K562 (cell line): ENCODE results near the gene SMARCD2. TPM values are rescaled to one million over a fixed set of nuclear protein-coding genes. Genes with fewer than 3 reads are reported as not detected.

Source experiments
- BHLHE40 ChIP-seq: IDR thresholded peaks from 2 replicates; pipeline ENCODE4 v1.6.1; 2011; ENCODE audit warnings: low read length, improper control_type of control experiment
- CAMTA2 ChIP-seq: fragments of 250-450 bp; sonication (Bioruptor Pico); conservative IDR thresholded peaks from 2 replicates; pipeline ENCODE4 v1.5.1; 2022
- CHD1 ChIP-seq: fragments of 200-600 bp; sonication (generic); IDR thresholded peaks from one replicate; pipeline ENCODE4 v1.6.1; 2012; ENCODE audit warnings: mild to moderate bottlenecking, moderate library complexity, low read length, inconsistent platforms
- ELK3 ChIP-seq: fragments of 450-650 bp; formaldehyde crosslinking; IDR thresholded peaks from 2 replicates; pipeline ENCODE4 v1.4.0; 2020; ENCODE audit warnings: mild to moderate bottlenecking
- FOSL1 ChIP-seq: fragments of 200-800 bp; sonication (Bioruptor generic); conservative IDR thresholded peaks from 2 replicates; pipeline ENCODE4 v1.6.1; 2016; ENCODE audit warnings: missing genetic modification characterization, missing compliant biosample characterization
- HDAC3 ChIP-seq: fragments of 450-650 bp; IDR thresholded peaks from 2 replicates; pipeline ENCODE4 v1.6.1; 2018; ENCODE audit warnings: borderline replicate concordance, mild to moderate bottlenecking, moderate library complexity; ENCODE audit not compliant: partially characterized antibody
- HES1 ChIP-seq: fragments of 450-650 bp; IDR thresholded peaks from 2 replicates; pipeline ENCODE4 v1.6.1; 2016; ENCODE audit warnings: low read depth, mild to moderate bottlenecking, moderate library complexity
- IRF9 ChIP-seq: fragments of 450-650 bp; IDR thresholded peaks from 2 replicates; pipeline ENCODE4 v1.6.1; 2016; ENCODE audit warnings: missing biosample characterization, missing genetic modification characterization
- KAT2B ChIP-seq: IDR thresholded peaks from one replicate; pipeline ENCODE4 v1.6.1; 2012; ENCODE audit warnings: low read depth, mild to moderate bottlenecking, control low read depth, inconsistent platforms, low read length, moderate library complexity
- MTA3 ChIP-seq: fragments of 450-650 bp; formaldehyde crosslinking; IDR thresholded peaks from 2 replicates; pipeline ENCODE4 v1.6.1; 2017; ENCODE audit warnings: mild to moderate bottlenecking, borderline replicate concordance
- MYBL2 ChIP-seq, 2 experiments: fragments of 450-650 bp in 1 of 2; sonication (generic) in 1 of 2; formaldehyde crosslinking in 1 of 2; IDR thresholded peaks; 2 replicates each; pipeline versions ENCODE4 v1.6.1 to v1.8.1; 2017 to 2022; ENCODE audit warnings: borderline replicate concordance in 1 of 2, inconsistent platforms in 1 of 2, low read depth in 1 of 2, mild to moderate bottlenecking in 1 of 2, missing genetic modification reagents in 1 of 2, moderate library complexity in 1 of 2
- POLR3A ChIP-seq: IDR thresholded peaks from 2 replicates; pipeline ENCODE4 v1.6.1; 2011; ENCODE audit warnings: borderline replicate concordance, mild to moderate bottlenecking, moderate library complexity; ENCODE audit not compliant: insufficient read length, insufficient read depth; ENCODE audit errors: extremely low read depth
- RBM14 ChIP-seq: fragments of 200-400 bp; formaldehyde crosslinking; IDR thresholded peaks from 2 replicates; pipeline ENCODE4 v1.6.1; 2018; ENCODE audit warnings: low read depth, mild to moderate bottlenecking, low read length, moderate library complexity, borderline replicate concordance; ENCODE audit not compliant: insufficient read depth
- TAF7 ChIP-seq: fragments of 450-650 bp; IDR thresholded peaks from 2 replicates; pipeline ENCODE4 v1.6.1; 2016; ENCODE audit warnings: missing genetic modification characterization, missing compliant biosample characterization
- ZBTB11 ChIP-seq, 3 experiments: fragments of 200-800 bp in 1 of 3; fragments of 250-450 bp in 1 of 3; fragments of 450-650 bp in 1 of 3; sonication (Bioruptor Pico) in 1 of 3; sonication (Bioruptor generic) in 1 of 3; formaldehyde crosslinking in 1 of 3; IDR thresholded peaks; 2 replicates each; pipeline versions ENCODE4 v1.6.1 to v1.8.0; 2016 to 2022; ENCODE audit warnings: mild to moderate bottlenecking in 2 of 3, missing genetic modification characterization in 2 of 3, missing compliant biosample characterization in 1 of 3, moderate library complexity in 1 of 3
- ZBTB8A ChIP-seq: fragments of 450-650 bp; IDR thresholded peaks from 2 replicates; pipeline ENCODE4 v1.6.1; 2018; ENCODE audit warnings: mild to moderate bottlenecking, moderate library complexity; ENCODE audit not compliant: partially characterized antibody
- ZNF124 ChIP-seq: sonication (generic); formaldehyde crosslinking; IDR thresholded peaks from 2 replicates; pipeline ENCODE4 v1.8.1; 2022; ENCODE audit warnings: missing genetic modification reagents
- ZNF133 ChIP-seq: fragments of 250-450 bp; sonication (Bioruptor Pico); IDR thresholded peaks from 2 replicates; pipeline ENCODE4 v1.4.0; 2020; ENCODE audit warnings: mild to moderate bottlenecking
- ZNF408 ChIP-seq: fragments of 250-450 bp; sonication (Bioruptor Pico); IDR thresholded peaks from 2 replicates; pipeline ENCODE4 v1.4.0; 2020; ENCODE audit warnings: low read depth, mild to moderate bottlenecking, moderate library complexity
- ZNF444 ChIP-seq: fragments of 250-450 bp; sonication (Bioruptor Pico); IDR thresholded peaks from 2 replicates; pipeline ENCODE4 v1.4.0; 2020; ENCODE audit warnings: mild to moderate bottlenecking, moderate library complexity
- polyA plus RNA-seq, 8 experiments: library from polyadenylated mRNA; depleted of rRNA in 4 of 8; stranded (reverse) in 5 of 8; unstranded in 3 of 8; fragments of >200 nt; fragmentation: Nextera tagmentation in 2 of 8; fragmentation: Illumina TruSeq in 1 of 8; extraction: Ambion mirVana in 2 of 8; extraction: Trizol in 1 of 8; gene quantifications; 2 replicates each; pipeline versions ENCODE4 v1.2.1 to v1.2.3, GENCODE V29; 2011 to 2014; ENCODE audit warnings: inconsistent platforms in 1 of 8, missing spikeins in 1 of 8
- total RNA-seq, 7 experiments: library from RNA; depleted of rRNA in 6 of 7; stranded (reverse); fragments of >200 nt in 6 of 7; fragmentation: Illumina TruSeq in 2 of 7; extraction: Trizol in 2 of 7; gene quantifications; 2 replicates each; pipeline versions ENCODE4 v1.2.1 to v1.2.3, GENCODE V29; 2011 to 2021; ENCODE audit warnings: low replicate concordance in 1 of 7

SMARCD2 gene
- total and polyA plus RNA-seq, 9 of the 15 experiments (the other 6 are each of a cell fraction or from before 2014, with no cell fraction given) = 1.7 to 114 (median 90.3) TPM

- TF ChIP-seq MYBL2 (IDR thresholded peaks at IDR 0.05; ENCODE audit: low read depth) = no peak
- TF ChIP-seq MYBL2 (CRISPR knock-in tag; IDR thresholded peaks at IDR 0.05; ENCODE audit: borderline replicate concordance) = no peak
- TF ChIP-seq MTA3 = peak; percentile 91
- TF ChIP-seq ZNF444 (CRISPR knock-in tag) = no peak
- TF ChIP-seq HDAC3 = peak; percentile 100
- TF ChIP-seq IRF9 = no peak
- TF ChIP-seq KAT2B = no peak
- no peak for TF ChIP-seq POLR3A
- TF ChIP-seq ZNF133 = no peak; the same call in 1 of the 2 replicates
- TF ChIP-seq TAF7 (tag) = peak; percentile 81
- TF ChIP-seq ELK3 (CRISPR knock-in tag) = no peak
- TF ChIP-seq HES1 = 0 out of 2 replicates have a peak, but pooled peaks have one; percentile 19
- no peak for TF ChIP-seq ZNF408
- TF ChIP-seq ZBTB8A = no peak
- TF ChIP-seq FOSL1 = peak; percentile 52; the same call in 1 of the 2 replicates
- no peak for TF ChIP-seq CAMTA2 (CRISPR knock-in tag)
- peak; percentile 88 to 98 (median 95) for TF ChIP-seq ZBTB11 (CRISPR knock-in tag; IDR thresholded peaks at IDR 0.05)
- TF ChIP-seq CHD1 = no peak
- peak; percentile 29; the same call in 1 of the 2 replicates for TF ChIP-seq BHLHE40
- no peak for TF ChIP-seq RBM14
- TF ChIP-seq ZNF124 (CRISPR knock-in tag) = no peak
Observed at GRCh38 chr17:63842540-63843386, at the start of gene SMARCD2 (continued).
